BLaER1 (cell line): Measurements from ENCODE around the gene LIN7B.

ENCODE experiments used
- H3K27ac ChIP-seq: shearing (Covaris generic); formaldehyde crosslinking; 2 replicates; pipeline ENCODE4 v1.8.1; 2022
- H3K27me3 ChIP-seq: shearing (Covaris generic); formaldehyde crosslinking; 2 replicates; pipeline ENCODE4 v1.8.1; 2022
- H3K36me3 ChIP-seq: shearing (Covaris generic); formaldehyde crosslinking; 2 replicates; pipeline ENCODE4 v1.8.1; 2022
- H3K4me1 ChIP-seq: shearing (Covaris generic); formaldehyde crosslinking; 2 replicates; pipeline ENCODE4 v1.8.1; 2022
- H3K4me2 ChIP-seq: shearing (Covaris generic); formaldehyde crosslinking; 2 replicates; pipeline ENCODE4 v1.8.1; 2022
- H3K4me3 ChIP-seq: shearing (Covaris generic); formaldehyde crosslinking; 2 replicates; pipeline ENCODE4 v1.8.1; 2022
- H3K9ac ChIP-seq: shearing (Covaris generic); formaldehyde crosslinking; 2 replicates; pipeline ENCODE4 v1.8.1; 2022
- H3K9me3 ChIP-seq: shearing (Covaris generic); formaldehyde crosslinking; 2 replicates; pipeline ENCODE4 v1.8.1; 2022
- H4K20me1 ChIP-seq: shearing (Covaris generic); formaldehyde crosslinking; 2 replicates; pipeline ENCODE4 v1.8.1; 2022
- Cebpa-rat ChIP-seq: shearing (Covaris generic); IDR thresholded peaks from 2 replicates; pipeline ENCODE4 v1.8.1; 2022

Gene LIN7B

DNA sequence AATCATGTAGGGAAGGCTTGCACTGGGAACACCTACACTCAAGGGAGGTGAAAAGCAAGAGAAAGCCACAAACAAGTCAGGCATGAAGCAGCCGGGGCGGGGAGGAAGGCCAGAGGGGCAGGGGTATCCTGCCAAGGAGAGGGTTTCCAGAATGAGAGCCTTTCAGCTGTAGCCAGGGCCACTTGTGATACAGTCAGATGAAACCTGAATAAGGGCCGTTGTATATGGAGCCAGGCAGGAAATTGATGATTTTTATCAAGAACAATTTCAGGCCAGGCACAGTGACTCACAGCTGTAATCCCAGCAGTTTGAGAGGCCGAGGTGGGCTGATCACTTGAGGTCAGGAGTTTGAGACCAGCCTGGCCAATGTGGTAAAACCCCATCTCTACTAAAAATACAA is 47.8 kb downstream of the LIN7B start:
- Histone ChIP-seq H3K4me1 (peaks cover 45% of the 10 kb centered on the region), H3K4me3 (no peak overlapping the region), H3K27ac (no peak overlapping the region), H3K9me3 (no peaks in the 10 kb centered on the region), H3K4me2 (peak overlapping the region; percentile 53), H4K20me1 (no peaks in the 10 kb centered on the region), H3K9ac (no peak overlapping the region), H3K36me3 (no peaks in the 10 kb centered on the region), H3K27me3 (no peaks in the 10 kb centered on the region)
- TF ChIP-seq Cebpa-rat = no peak

DNA sequence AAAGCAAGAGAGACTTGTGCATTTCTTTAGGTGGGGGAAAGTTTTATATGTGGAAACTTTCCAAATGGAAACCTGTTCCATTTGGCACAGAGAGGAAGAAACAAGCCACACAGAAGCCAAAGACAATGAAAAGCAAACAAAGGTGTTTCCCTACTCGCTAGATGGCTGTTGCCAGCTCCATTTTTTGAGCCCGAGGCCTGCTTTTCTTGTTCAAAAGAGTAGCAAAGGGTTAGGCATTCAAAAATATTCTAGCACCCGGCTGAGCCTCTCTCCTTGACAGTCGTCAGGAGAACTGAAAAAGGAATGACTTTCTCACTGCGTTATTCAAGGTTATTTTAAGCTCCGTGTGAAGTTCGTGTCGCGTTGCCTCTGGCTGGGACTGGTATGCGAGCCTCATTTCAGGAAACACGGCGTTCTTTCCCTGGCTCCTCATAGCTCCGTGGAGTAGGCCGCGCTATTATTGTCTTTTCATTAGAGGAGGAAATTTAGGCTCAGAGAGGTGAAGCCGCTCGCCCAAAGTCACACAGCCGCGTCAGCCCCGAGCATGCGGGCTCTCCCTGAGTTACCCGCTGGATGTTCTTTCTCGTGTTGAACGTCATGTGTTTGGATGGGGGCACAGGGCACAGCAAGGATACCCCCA is 51.1 kb downstream of the LIN7B start:
- Histone ChIP-seq H3K4me1 (peaks cover 30% of the 10 kb centered on the region), H3K9ac (no peak overlapping the region), H3K4me2 (no peak overlapping the region)

DNA sequence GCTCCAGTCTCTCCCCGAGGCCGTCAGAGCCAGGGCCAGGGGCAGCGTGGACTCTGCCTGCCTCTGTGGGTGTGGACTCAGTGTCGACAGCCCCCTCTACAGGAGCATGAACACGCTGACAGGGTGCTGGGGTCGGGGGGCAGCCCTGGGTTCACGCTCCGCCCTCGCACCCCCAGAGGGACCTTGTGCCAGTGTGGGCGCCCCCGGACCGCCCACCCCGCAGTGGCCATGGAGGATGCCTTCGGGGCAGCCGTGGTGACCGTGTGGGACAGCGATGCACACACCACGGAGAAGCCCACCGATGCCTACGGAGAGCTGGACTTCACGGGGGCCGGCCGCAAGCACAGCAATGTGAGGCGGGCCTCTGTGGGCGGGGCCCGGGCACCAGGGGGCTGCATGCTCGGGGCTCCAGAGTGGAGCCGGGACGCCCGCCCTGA is 51.7 kb downstream of the LIN7B start:
- H4K20me1 ChIP-seq = no peaks in the 10 kb centered on the region
- no peaks in the 10 kb centered on the region for H3K27me3 ChIP-seq
- no peak overlapping the region for H3K27ac ChIP-seq
- peaks cover 27% of the 10 kb centered on the region for H3K4me1 ChIP-seq
- no peak overlapping the region for H3K9ac ChIP-seq
- H3K36me3 ChIP-seq = no peaks in the 10 kb centered on the region
- no peaks in the 10 kb centered on the region for H3K9me3 ChIP-seq
- TF ChIP-seq Cebpa-rat = no peak
- no peak overlapping the region for H3K4me3 ChIP-seq
- no peak overlapping the region for H3K4me2 ChIP-seq

More for the DNA sequence above, 51.1 kb downstream of the LIN7B start:
- TF ChIP-seq Cebpa-rat = no peak
- Histone ChIP-seq H3K36me3 (no peaks in the 10 kb centered on the region), H4K20me1 (no peaks in the 10 kb centered on the region), H3K27me3 (no peaks in the 10 kb centered on the region), H3K27ac (no peak overlapping the region), H3K4me3 (no peak overlapping the region), H3K9me3 (no peaks in the 10 kb centered on the region)

DNA sequence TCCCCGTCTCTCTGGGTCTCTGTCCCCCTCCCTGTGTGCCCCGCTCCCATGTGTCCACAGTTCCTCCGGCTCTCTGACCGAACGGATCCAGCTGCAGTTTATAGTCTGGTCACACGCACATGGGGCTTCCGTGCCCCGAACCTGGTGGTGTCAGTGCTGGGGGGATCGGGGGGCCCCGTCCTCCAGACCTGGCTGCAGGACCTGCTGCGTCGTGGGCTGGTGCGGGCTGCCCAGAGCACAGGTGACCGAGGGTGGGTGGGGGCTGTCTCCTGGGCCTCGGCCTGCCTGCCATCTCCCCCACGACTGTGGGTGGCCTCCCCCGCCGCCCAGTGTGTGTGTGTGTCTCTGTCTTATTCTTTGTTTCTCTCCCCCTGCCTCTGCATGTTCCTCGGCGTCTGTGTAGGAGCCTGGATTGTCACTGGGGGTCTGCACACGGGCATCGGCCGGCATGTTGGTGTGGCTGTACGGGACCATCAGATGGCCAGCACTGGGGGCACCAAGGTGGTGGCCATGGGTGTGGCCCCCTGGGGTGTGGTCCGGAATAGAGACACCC is 53.8 kb downstream of the LIN7B start:
- Histone ChIP-seq H3K27me3 (no peaks in the 10 kb centered on the region), H3K27ac (no peak overlapping the region), H3K36me3 (peaks cover 11% of the 10 kb centered on the region; the same call in 1 of the 2 replicates), H4K20me1 (no peaks in the 10 kb centered on the region), H3K4me1 (peaks cover 6% of the 10 kb centered on the region), H3K9ac (no peak overlapping the region), H3K9me3 (no peaks in the 10 kb centered on the region), H3K4me3 (no peak overlapping the region), H3K4me2 (no peak overlapping the region)
- no peak for TF ChIP-seq Cebpa-rat
